ENCODE data around the gene TOE1.

TOE1 gene

GRCh38 chr1:45373573-45373972 lies 33.6 kb downstream of the TOE1 start:
- no peak overlapping the region for H3K4me3 ChIP-seq (replicated peaks; ENCODE audit: low read depth, low read length)
- TF ChIP-seq, protein P1, sequence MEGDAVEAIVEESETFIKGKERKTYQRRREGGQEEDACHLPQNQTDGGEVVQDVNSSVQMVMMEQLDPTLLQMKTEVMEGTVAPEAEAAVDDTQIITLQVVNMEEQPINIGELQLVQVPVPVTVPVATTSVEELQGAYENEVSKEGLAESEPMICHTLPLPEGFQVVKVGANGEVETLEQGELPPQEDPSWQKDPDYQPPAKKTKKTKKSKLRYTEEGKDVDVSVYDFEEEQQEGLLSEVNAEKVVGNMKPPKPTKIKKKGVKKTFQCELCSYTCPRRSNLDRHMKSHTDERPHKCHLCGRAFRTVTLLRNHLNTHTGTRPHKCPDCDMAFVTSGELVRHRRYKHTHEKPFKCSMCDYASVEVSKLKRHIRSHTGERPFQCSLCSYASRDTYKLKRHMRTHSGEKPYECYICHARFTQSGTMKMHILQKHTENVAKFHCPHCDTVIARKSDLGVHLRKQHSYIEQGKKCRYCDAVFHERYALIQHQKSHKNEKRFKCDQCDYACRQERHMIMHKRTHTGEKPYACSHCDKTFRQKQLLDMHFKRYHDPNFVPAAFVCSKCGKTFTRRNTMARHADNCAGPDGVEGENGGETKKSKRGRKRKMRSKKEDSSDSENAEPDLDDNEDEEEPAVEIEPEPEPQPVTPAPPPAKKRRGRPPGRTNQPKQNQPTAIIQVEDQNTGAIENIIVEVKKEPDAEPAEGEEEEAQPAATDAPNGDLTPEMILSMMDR (IDR thresholded peaks at IDR 0.05; ENCODE audit: low read depth, low read length, missing control alignments) = no peak
- no peak for DNase-seq (ENCODE audit: extremely low read depth, low read depth)

DNA sequence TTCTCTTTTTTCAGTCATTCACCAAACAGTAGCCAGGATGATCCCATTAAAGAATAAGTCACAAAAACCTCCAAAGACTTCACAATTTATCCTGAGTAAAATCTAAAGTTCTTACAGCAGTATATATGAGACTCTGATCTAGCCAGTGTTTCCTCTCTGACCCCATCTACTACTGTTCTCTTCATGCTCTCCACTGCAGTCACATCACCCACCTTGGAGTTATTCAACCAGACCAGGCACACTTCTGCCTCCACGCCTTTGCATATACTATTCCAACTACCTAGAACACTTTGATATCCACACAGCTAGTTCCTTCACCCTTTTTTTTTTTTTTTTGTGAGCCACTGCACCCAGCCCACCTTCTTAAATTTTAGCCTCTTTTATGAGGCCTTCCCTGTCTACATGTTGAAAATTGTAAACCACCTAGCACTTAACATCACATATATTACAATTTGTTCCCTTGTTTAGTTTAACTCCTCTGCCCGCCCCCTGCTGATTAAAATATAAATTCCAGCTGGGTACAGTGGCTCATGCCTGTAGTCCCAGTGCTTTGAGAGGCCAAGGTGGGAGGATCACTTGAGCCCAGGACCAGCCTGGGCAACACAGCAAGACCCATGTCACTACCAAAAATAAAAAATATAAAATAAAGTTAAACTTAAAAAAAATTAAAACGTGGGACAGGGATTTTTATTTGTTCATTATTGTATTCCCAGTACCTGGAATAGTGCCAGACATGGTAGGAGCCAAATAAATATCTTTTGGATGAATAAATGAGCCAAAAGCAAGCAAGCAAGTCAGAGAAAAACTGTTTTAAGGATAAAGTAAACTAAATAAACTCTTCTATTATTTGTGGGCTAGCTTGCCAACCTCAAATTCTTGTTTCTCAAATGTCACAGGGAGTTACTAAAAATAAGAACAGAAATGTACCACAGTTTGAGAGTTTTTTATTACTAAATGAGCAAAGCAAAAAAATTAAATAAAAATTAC lies 35.4 kb downstream of the TOE1 start:
- DNase-seq (ENCODE audit: extremely low read depth, low read depth) = no peak
- H3K4me3 ChIP-seq (replicated peaks; ENCODE audit: low read depth, low read length) = no peak overlapping the region
- TF ChIP-seq, protein P1 (IDR thresholded peaks at IDR 0.05; ENCODE audit: low read depth, low read length, missing control alignments) = no peak

GRCh38 chr1:45378184-45378583 lies 38.2 kb downstream of the TOE1 start:
- H3K4me3 ChIP-seq (replicated peaks; ENCODE audit: low read depth, low read length) = no peak overlapping the region
- TF ChIP-seq, protein P1 (IDR thresholded peaks at IDR 0.05; ENCODE audit: low read depth, low read length, missing control alignments) = no peak
- no peak for DNase-seq (ENCODE audit: extremely low read depth, low read depth)

DNA sequence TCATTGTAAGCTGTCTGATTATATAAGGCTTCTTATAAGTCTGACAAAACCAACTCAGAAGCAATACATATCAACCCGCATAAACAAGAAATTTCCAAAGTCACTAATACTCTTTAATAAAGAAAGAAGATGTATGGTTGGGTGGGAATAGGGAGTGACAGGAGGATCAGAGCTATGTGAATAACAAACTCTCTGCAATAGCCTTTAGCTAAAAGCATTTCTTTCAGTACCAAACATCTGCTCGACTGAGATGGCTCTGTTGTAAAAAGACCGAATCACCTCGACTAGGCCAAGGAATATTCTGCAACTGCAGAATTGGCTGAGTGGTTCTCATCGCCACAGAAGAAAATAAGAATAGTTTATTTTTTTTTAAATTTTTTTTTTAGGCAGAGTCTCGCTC lies 39.6 kb downstream of the TOE1 start:
- no peak for DNase-seq (ENCODE audit: extremely low read depth, low read depth)
- H3K4me3 ChIP-seq (replicated peaks; ENCODE audit: low read depth, low read length) = no peak overlapping the region
- TF ChIP-seq, protein P1 (IDR thresholded peaks at IDR 0.05; ENCODE audit: low read depth, low read length, missing control alignments) = no peak

DNA sequence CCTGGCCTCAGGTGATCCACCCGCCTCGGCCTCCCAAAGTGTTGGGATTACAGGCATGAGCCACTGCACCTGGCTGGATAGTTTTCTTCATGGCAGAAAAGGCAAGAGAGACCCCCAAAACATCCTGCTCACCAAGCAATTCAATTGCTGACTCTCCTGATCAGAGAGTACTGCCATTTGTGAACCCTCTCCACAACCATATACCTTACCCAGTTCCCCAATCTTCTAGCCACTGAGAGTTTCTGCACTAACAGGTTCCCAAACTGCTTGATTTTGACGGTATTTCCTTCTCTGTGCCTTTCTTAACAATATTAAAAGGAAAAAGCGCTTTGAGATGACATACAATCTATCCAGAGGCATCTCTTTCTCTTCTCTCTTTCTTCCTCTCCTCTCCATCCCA lies 40.2 kb downstream of the TOE1 start:
- no peak for DNase-seq (ENCODE audit: extremely low read depth, low read depth)
- H3K4me3 ChIP-seq (replicated peaks; ENCODE audit: low read depth, low read length) = no peak overlapping the region
- TF ChIP-seq, protein P1 (IDR thresholded peaks at IDR 0.05; ENCODE audit: low read depth, low read length, missing control alignments) = no peak

- no peak for DNase-seq (ENCODE audit: extremely low read depth, low read depth)
- TF ChIP-seq, protein P1 (IDR thresholded peaks at IDR 0.05; ENCODE audit: low read depth, low read length, missing control alignments) = no peak
- H3K4me3 ChIP-seq (replicated peaks; ENCODE audit: low read depth, low read length) = no peak overlapping the region
Observed at GRCh38 chr1:45380730-45381129, 40.8 kb downstream of the TOE1 start.

Measured in HFF-Myc (cell line).